PC-9 (cell line): ENCODE results near the gene CDC42BPA. TPM values are rescaled to one million over a fixed set of nuclear protein-coding genes. Genes with fewer than 3 reads are reported as not detected.

Source experiments
- BruUV-seq: library from RNA; stranded (reverse); fragments of 400-500 nt; replicated peaks from 2 replicates; lab custom pipeline; 2021; lab: Mats Ljungman, UMichigan
- CTCF ChIA-PET: fragments of 300-600 bp; sonication (Branson Sonifier 250); formaldehyde crosslinking; loops from one replicate; lab custom pipeline; 2022; ENCODE audit warnings: antibody characterized with exemption; lab: Charles Lee
- POLR2A ChIA-PET: fragments of 300-600 bp; sonication (Branson Sonifier 250); formaldehyde crosslinking; loops from one replicate; lab custom pipeline; 2022; ENCODE audit warnings: antibody characterized with exemption; ENCODE audit not compliant: unreplicated experiment; lab: Charles Lee
- DNase-seq, 2 experiments: peaks; one replicate each; pipeline versions ENCODE4 v3.0.0 to v3.0.0-alpha.2; 2015 to 2022; ENCODE audit warnings: mixed read lengths in 1 of 2
- H2AFZ ChIP-seq: fragments of 200-600 bp; sonication (generic); 2 replicates; pipeline ENCODE4 v1.8.1; 2017; ENCODE audit warnings: antibody characterized with exemption
- H3F3A ChIP-seq: fragments of 200-600 bp; sonication (generic); 2 replicates; pipeline ENCODE4 v1.8.1; 2017; ENCODE audit warnings: antibody characterized with exemption, mild to moderate bottlenecking, low read depth; ENCODE audit not compliant: insufficient read depth
- H3K27ac ChIP-seq: fragments of 200-600 bp; sonication (generic); 2 replicates; pipeline ENCODE4 v1.6.1; 2016; ENCODE audit warnings: mixed run types
- H3K27me3 ChIP-seq: fragments of 200-600 bp; sonication (generic); 2 replicates; pipeline ENCODE4 v1.6.1; 2016; ENCODE audit warnings: low read depth, mixed run types; ENCODE audit not compliant: insufficient read depth
- H3K36me3 ChIP-seq: fragments of 200-600 bp; sonication (generic); 2 replicates; pipeline ENCODE4 v1.6.1; 2016; ENCODE audit warnings: low read depth, mixed run types
- H3K4me1 ChIP-seq: fragments of 200-600 bp; sonication (generic); replicated peaks from 2 replicates; pipeline ENCODE4 v1.6.1; 2016; ENCODE audit warnings: mixed run types; ENCODE audit not compliant: insufficient read depth
- H3K4me2 ChIP-seq: fragments of 200-600 bp; sonication (generic); 2 replicates; pipeline ENCODE4 v1.6.1; 2017; ENCODE audit warnings: mixed run types
- H3K4me3 ChIP-seq: fragments of 200-600 bp; sonication (generic); 2 replicates; pipeline ENCODE4 v1.6.1; 2016; ENCODE audit warnings: mixed run types
- H3K79me2 ChIP-seq: fragments of 200-600 bp; sonication (generic); 2 replicates; pipeline ENCODE4 v1.6.1; 2017; ENCODE audit warnings: low read depth, mixed run types
- H3K9me2 ChIP-seq: fragments of 200-600 bp; sonication (generic); 2 replicates; pipeline ENCODE4 v1.8.1; 2017; ENCODE audit warnings: mild to moderate bottlenecking; ENCODE audit not compliant: insufficient read depth
- H3K9me3 ChIP-seq: fragments of 200-600 bp; sonication (generic); 2 replicates; pipeline ENCODE4 v1.8.1; 2016; ENCODE audit warnings: low read depth; ENCODE audit not compliant: insufficient read depth
- H4K20me1 ChIP-seq: fragments of 200-600 bp; sonication (generic); 2 replicates; pipeline ENCODE4 v1.8.1; 2017; ENCODE audit not compliant: insufficient read depth
- EZH2 ChIP-seq: fragments of 200-600 bp; sonication (generic); IDR thresholded peaks from 2 replicates; pipeline ENCODE4 v1.8.0; 2017; ENCODE audit warnings: antibody characterized with exemption, low read depth
- intact Hi-C: fragments of 100-400 bp; cut with micrococcal nuclease; formaldehyde crosslinking; loops from one replicate; pipeline ENCODE4 v1.10.0; 2022; ENCODE audit not compliant: unreplicated experiment
- total RNA-seq: library from RNA; stranded (reverse); gene quantifications from 2 replicates; pipeline ENCODE4 v1.2.3, GENCODE V29; 2021
- TF ChIP-seq, protein P1 (sequence below): fragments of 200-600 bp; sonication (generic); conservative IDR thresholded peaks from 2 replicates; pipeline ENCODE4 v1.6.1; 2017; ENCODE audit warnings: mixed run types, antibody characterized with exemption, mild to moderate bottlenecking, moderate library complexity

The CDC42BPA gene
- total RNA-seq, 1 experiment from 2014 or later: 47.5 TPM

DNA sequence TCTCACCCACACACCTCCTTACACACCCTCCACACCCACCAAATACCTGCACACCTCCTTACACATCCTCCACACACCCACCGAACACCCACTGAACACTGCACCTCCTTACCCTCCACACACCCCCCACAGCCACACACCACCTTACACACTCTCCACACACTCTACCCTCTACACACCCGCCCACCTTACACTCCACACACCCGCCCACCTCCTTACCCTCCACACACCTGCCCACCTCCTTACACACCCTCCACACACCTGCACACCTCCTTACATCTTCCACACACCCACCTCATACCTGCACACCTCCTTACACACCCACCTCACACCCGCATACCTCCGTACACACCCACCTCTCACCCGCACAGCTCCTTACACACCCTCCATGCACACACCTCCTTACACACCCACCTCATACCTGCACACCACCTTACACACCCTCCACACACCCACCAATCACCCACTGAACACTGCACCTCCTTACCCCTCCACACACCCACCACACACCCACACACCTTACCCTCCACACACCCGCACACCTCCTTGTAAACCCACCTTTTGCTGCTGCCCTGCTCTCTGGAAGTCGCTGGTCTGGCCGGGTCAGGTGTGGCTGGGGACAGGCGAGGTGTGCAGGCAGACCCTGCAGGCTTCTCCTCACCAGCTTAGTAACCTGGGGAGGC is 339.7 kb downstream of the CDC42BPA start:
- Histone ChIP-seq H3K27ac (no peak overlapping the region), H3K9me2 (no peaks in the 10 kb centered on the region), H3K4me1 (no peaks in the 10 kb centered on the region), H3K9me3 (no peaks in the 10 kb centered on the region), H3K4me2 (no peak overlapping the region), H3K79me2 (no peaks in the 10 kb centered on the region), H3K36me3 (no peaks in the 10 kb centered on the region; the same call in 1 of the 2 replicates), H3K27me3 (no peaks in the 10 kb centered on the region), H2AFZ (no peak overlapping the region), H3F3A (no peaks in the 10 kb centered on the region), H4K20me1 (no peaks in the 10 kb centered on the region), H3K4me3 (no peak overlapping the region)
- no peak for DNase-seq
- intact Hi-C loops: no loop called here
- BruUV-seq: no TSS peak
- TF ChIP-seq, protein P1, sequence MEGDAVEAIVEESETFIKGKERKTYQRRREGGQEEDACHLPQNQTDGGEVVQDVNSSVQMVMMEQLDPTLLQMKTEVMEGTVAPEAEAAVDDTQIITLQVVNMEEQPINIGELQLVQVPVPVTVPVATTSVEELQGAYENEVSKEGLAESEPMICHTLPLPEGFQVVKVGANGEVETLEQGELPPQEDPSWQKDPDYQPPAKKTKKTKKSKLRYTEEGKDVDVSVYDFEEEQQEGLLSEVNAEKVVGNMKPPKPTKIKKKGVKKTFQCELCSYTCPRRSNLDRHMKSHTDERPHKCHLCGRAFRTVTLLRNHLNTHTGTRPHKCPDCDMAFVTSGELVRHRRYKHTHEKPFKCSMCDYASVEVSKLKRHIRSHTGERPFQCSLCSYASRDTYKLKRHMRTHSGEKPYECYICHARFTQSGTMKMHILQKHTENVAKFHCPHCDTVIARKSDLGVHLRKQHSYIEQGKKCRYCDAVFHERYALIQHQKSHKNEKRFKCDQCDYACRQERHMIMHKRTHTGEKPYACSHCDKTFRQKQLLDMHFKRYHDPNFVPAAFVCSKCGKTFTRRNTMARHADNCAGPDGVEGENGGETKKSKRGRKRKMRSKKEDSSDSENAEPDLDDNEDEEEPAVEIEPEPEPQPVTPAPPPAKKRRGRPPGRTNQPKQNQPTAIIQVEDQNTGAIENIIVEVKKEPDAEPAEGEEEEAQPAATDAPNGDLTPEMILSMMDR: no peak
- no peak for TF ChIP-seq EZH2
- ChIA-PET POLR2A (no interaction called here), CTCF (interaction anchor here (0.6 kb wide), 1 partner anchor 933 kb away, joined by 3 read pairs; no protein-coding TSS in a partner anchor)

DNA sequence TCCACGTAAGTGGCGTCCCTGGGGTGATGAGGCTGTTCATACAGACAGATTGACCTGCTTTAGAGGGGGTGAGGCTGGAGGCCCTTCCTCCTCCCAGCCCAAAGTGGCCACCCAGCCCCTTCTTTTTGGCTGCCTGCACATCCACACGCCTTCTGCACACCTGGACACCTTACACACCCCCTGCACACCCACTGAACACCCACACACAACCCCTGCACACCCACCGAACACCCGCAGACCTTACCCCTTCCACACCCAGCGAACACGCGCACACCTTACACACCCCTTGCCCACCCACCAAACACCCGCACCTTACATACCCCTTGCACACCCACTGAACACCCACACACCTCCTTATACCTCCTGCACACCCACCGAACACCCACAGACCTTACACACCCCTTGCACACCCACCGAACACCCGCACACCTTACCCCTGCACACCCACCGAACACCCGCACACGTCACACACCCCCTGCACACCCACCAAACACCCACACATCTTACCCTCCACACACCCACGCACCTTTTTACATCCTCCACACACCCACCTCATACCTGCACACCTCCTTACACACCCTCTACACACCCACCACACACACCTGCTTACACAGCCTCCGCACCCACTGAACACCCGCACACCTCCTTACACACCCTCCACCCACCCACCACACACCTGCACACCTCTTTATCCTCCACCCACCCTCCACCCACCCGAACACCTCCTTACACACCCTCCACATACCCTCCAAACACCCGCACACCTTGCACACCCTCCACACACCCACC is 340.5 kb downstream of the CDC42BPA start:
- Histone ChIP-seq H3K36me3 (no peaks in the 10 kb centered on the region; the same call in 1 of the 2 replicates), H3K27me3 (no peaks in the 10 kb centered on the region), H3K9me2 (no peaks in the 10 kb centered on the region), H3K79me2 (no peaks in the 10 kb centered on the region), H3K9me3 (no peaks in the 10 kb centered on the region), H3K4me3 (no peak overlapping the region), H3F3A (no peaks in the 10 kb centered on the region), H3K4me2 (no peak overlapping the region), H4K20me1 (no peaks in the 10 kb centered on the region), H2AFZ (no peak overlapping the region), H3K4me1 (no peaks in the 10 kb centered on the region), H3K27ac (no peak overlapping the region)
- intact Hi-C loops: no loop called here
- ChIA-PET CTCF (no interaction called here), POLR2A (no interaction called here)
- TF ChIP-seq, protein P1: no peak
- TF ChIP-seq EZH2: no peak
- no peak for DNase-seq
- BruUV-seq: no TSS peak

DNA sequence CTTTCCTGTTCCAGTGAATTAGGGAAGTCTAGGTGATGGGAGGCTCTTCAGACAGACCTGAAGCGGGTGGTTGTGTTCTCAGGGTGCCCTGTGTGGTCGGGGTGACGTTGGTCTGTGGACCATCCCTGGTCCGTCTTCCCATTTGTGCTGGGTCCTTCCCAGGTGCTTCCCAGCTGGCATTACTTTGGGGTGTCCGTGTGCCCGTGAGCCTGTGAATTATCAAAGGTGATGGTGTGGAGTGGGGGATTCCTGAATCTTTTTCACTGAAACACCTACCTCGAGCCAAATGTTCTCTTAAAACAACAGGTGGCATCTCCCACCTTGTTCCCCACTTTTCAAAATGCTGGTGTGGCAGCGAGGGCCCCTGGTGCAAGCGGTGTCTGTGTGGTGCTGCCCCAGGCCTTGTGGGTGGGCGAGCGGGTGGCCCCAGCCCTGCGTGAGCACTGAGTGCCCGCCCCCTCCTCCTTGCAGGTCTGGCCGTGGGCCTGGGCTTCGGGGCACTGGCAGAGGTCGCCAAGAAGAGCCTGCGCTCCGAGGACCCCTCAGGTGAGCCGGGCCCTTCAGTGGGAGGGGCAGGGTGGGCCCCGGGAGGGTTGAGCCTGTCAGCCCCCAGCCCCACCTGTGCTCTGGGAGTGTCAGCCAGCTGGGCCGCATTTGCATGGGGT is 341.2 kb downstream of the CDC42BPA start:
- Histone ChIP-seq H3K9me3 (no peaks in the 10 kb centered on the region), H3K4me2 (no peak overlapping the region), H4K20me1 (no peaks in the 10 kb centered on the region), H3K36me3 (peaks cover under 1% of the 10 kb centered on the region; the same call in 1 of the 2 replicates), H3F3A (no peaks in the 10 kb centered on the region), H3K27me3 (no peaks in the 10 kb centered on the region), H3K79me2 (no peaks in the 10 kb centered on the region), H3K4me1 (no peaks in the 10 kb centered on the region), H2AFZ (no peak overlapping the region), H3K27ac (no peak overlapping the region), H3K9me2 (no peaks in the 10 kb centered on the region), H3K4me3 (no peak overlapping the region)
- no peak for DNase-seq
- BruUV-seq: no TSS peak
- ChIA-PET CTCF (no interaction called here), POLR2A (no interaction called here)
- intact Hi-C loops: no loop called here
- TF ChIP-seq, protein P1: no peak
- TF ChIP-seq EZH2: no peak
